Adrenal gland (tissue), 5 donors: ENCODE measurements around the gene ST7.

Experiments used
- POLR2A ChIP-seq, 2 donors: fragments of 450-650 bp; IDR thresholded peaks; one replicate each; pipeline ENCODE4 v1.6.1; 2017; ENCODE audit warnings: antibody characterized with exemption in 2 of 2, mild to moderate bottlenecking in 2 of 2, moderate library complexity in 1 of 2
- TF ChIP-seq, protein P1 (sequence below), 6 experiments: fragments of 450-650 bp in 4 of 6; fragments of 200-600 bp in 2 of 6; sonication (generic) in 1 of 6; IDR thresholded peaks; 1 replicate in 5 of 6; 2 replicates in 1 of 6; pipeline versions ENCODE4 v1.5.1 to v1.8.0; 2016 to 2021; ENCODE audit warnings: antibody characterized with exemption in 6 of 6, mild to moderate bottlenecking in 2 of 6, moderate library complexity in 1 of 6
- donor health status: DM: no; HTN: no; CAD: no.

DNA sequence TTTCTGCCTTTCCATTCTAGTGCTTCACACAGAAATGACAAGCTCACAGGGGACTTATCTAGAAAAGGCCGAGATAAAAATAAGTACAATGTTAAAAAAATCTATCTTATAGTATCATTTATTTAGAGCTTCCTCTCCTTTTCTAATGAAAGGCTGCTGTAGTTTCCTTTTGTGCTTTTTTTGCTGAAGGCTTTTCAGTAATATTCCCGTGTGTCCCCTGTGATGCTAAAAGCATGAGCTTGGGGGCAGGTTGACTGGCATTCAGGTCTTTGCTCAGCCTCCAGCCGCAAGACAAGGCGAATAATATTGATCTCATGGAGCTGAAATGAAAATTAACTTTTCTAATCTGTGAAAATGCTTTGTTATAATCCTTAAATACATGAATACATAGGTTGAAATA is 143.0 kb downstream of the ST7 start:
- no peak for TF ChIP-seq POLR2A (IDR thresholded peaks at IDR 0.05)
- TF ChIP-seq, protein P1, sequence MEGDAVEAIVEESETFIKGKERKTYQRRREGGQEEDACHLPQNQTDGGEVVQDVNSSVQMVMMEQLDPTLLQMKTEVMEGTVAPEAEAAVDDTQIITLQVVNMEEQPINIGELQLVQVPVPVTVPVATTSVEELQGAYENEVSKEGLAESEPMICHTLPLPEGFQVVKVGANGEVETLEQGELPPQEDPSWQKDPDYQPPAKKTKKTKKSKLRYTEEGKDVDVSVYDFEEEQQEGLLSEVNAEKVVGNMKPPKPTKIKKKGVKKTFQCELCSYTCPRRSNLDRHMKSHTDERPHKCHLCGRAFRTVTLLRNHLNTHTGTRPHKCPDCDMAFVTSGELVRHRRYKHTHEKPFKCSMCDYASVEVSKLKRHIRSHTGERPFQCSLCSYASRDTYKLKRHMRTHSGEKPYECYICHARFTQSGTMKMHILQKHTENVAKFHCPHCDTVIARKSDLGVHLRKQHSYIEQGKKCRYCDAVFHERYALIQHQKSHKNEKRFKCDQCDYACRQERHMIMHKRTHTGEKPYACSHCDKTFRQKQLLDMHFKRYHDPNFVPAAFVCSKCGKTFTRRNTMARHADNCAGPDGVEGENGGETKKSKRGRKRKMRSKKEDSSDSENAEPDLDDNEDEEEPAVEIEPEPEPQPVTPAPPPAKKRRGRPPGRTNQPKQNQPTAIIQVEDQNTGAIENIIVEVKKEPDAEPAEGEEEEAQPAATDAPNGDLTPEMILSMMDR (IDR thresholded peaks at IDR 0.05), result no peak
